Measurements from ENCODE around the gene WDR77.

GRCh38 chr1:111402083-111402482, 47.0 kb downstream of the WDR77 start:
- no peak for TF ChIP-seq FOXM1 (IDR thresholded peaks at IDR 0.05; ENCODE audit: borderline replicate concordance, low read depth)
- TF ChIP-seq MAX (IDR thresholded peaks at IDR 0.05): no peak
- TF ChIP-seq REST (IDR thresholded peaks at IDR 0.05; ENCODE audit: low read depth): no peak
- no peak for TF ChIP-seq TAF1 (IDR thresholded peaks at IDR 0.05; ENCODE audit: low read depth)
- no peak for TF ChIP-seq RAD21 (IDR thresholded peaks at IDR 0.05; ENCODE audit: low read depth)
- no peak for TF ChIP-seq CEBPB (IDR thresholded peaks at IDR 0.05)
- no peak for TF ChIP-seq YY1 (IDR thresholded peaks at IDR 0.05; ENCODE audit: low read depth)
- TF ChIP-seq NFIC (IDR thresholded peaks at IDR 0.05): no peak
